PC-3 (cell line): Measurements from ENCODE around the gene MAP2K2.

Source experiments
- CTCF ChIP-seq: fragments of 300-600 bp; sonication (generic); conservative IDR thresholded peaks from 2 replicates; pipeline ENCODE4 v1.5.1; 2017; ENCODE audit warnings: antibody characterized with exemption, low read depth, mild to moderate bottlenecking, low read length
- EZH2 ChIP-seq: fragments of 300-600 bp; sonication (generic); IDR thresholded peaks from one replicate; pipeline ENCODE4 v1.6.1; 2017; ENCODE audit warnings: antibody characterized with exemption, mild to moderate bottlenecking, low read length; ENCODE audit not compliant: unreplicated experiment
- EZH2phosphoT487 ChIP-seq: fragments of 300-600 bp; sonication (generic); IDR thresholded peaks from 2 replicates; pipeline ENCODE4 v1.6.1; 2018; ENCODE audit warnings: mild to moderate bottlenecking, antibody characterized with exemption, low read length, borderline replicate concordance

- TF ChIP-seq CTCF (no peak), EZH2phosphoT487 (no peak), EZH2 (no peak)
Observed at GRCh38 chr19:4134351-4134750, 10.4 kb upstream of the MAP2K2 start.
